HCT116 (cell line): ENCODE data around the gene GRIK1.

Experiments used
- CTCF ChIP-seq, 3 experiments: fragments of 200-600 bp in 1 of 3; sonication (generic) in 1 of 3; IDR thresholded peaks in 2 of 3; conservative IDR thresholded peaks in 1 of 3; 2 replicates each; pipeline ENCODE4 v1.5.1; 2012 to 2017; ENCODE audit warnings: low read depth in 2 of 3, low read length in 2 of 3, antibody characterized with exemption in 1 of 3, borderline replicate concordance in 1 of 3, control low read depth in 1 of 3, mild to moderate bottlenecking in 1 of 3, mixed read lengths in 1 of 3, mixed run types in 1 of 3, moderate library complexity in 1 of 3; ENCODE audit not compliant: insufficient read depth in 1 of 3
- POLR2A ChIP-seq: IDR thresholded peaks from 2 replicates; pipeline ENCODE4 v1.7.0; 2011; ENCODE audit warnings: borderline replicate concordance; ENCODE audit not compliant: insufficient read depth, insufficient read length; ENCODE audit errors: extremely low read depth
- RAD21 ChIP-seq: IDR thresholded peaks from 2 replicates; pipeline ENCODE4 v1.6.1; 2012; ENCODE audit warnings: low read depth, mild to moderate bottlenecking
- REST ChIP-seq: IDR thresholded peaks from 2 replicates; pipeline ENCODE4 v1.6.1; 2012; ENCODE audit warnings: low read depth
- ZNF274 ChIP-seq: fragments of 200-500 bp; sonication (Bioruptor generic); IDR thresholded peaks from 2 replicates; pipeline ENCODE4 v1.6.1; 2014; ENCODE audit warnings: mild to moderate bottlenecking, low read depth, low read length, inconsistent platforms

- no peak for TF ChIP-seq RAD21
- no peak for TF ChIP-seq ZNF274
- no peak for TF ChIP-seq REST
- no peak for TF ChIP-seq CTCF (IDR thresholded peaks at IDR 0.05 in 2 of 3, conservative IDR thresholded peaks at IDR 0.05 in 1 of 3; ENCODE audit: borderline replicate concordance in 1 of 3, insufficient read depth in 1 of 3, low read depth in 2 of 3, low read length in 2 of 3)
- TF ChIP-seq POLR2A, result no peak
These were observed 297.1 kb downstream of the GRIK1 start for GRCh38 chr21:29642551-29643245.
